ENCODE results near the gene PRKN. TPM values are rescaled to one million over a fixed set of nuclear protein-coding genes. Genes with fewer than 3 reads are reported as not detected.

PRKN gene
- total and polyA plus RNA-seq, 9 of the 15 experiments (the other 6 are each of a cell fraction or from before 2014, with no cell fraction given), result 0.03 to 0.96 (median 0.15) TPM; not detected in 2

- H3K27ac ChIP-seq (ENCODE audit: extremely low read depth, low read depth, low read length), result no peak overlapping the region
- under 1% methylated on average over 7 of the region's 7 CpGs for WGBS (ENCODE audit: insufficient coverage, low coverage, missing lambda C conversion rate)
- H3K4me2 ChIP-seq (ENCODE audit: insufficient read depth, low read length), result no peak overlapping the region
- intact Hi-C loops (cut with micrococcal nuclease) (no loop called here), in situ Hi-C loops (cut with MboI) (no loop called here)
- H3K4me1 ChIP-seq (replicated peaks in 1 of 2; ENCODE audit: control insufficient read depth in 2 of 2, insufficient read depth in 2 of 2, low read length in 2 of 2), result no peaks in the 10 kb centered on the region
- no peak overlapping the region for H3K9ac ChIP-seq (ENCODE audit: insufficient read depth in 1 of 2, low read depth in 2 of 2, low read length in 2 of 2)
- H3K79me2 ChIP-seq (ENCODE audit: control insufficient read depth, insufficient read depth, low read length), result no peaks in the 10 kb centered on the region
- no peaks in the 10 kb centered on the region for H3K9me1 ChIP-seq (ENCODE audit: control insufficient read depth, insufficient read depth, low read length)
- no peak overlapping the region for H3K4me3 ChIP-seq
- FAIRE-seq (no peak), DNase-seq (ENCODE audit: extremely low read depth in 1 of 4, low spot score in 3 of 4) (no peak), ATAC-seq (no peak)
- no TSS peak for BruUV-seq (replicated peaks)
- H3K9me3 ChIP-seq (replicated peaks; ENCODE audit: control insufficient read depth, insufficient read depth, low read depth, low read length), result no peaks in the 10 kb centered on the region
- ChIA-PET CTCF (ENCODE audit: low intra/inter-chr PET ratio) (no interaction called here), POLR2A (interaction anchor here (0.6 kb wide), 1 partner anchor 10 kb away, joined by 3 read pairs; no protein-coding TSS in a partner anchor)
- H3K36me3 ChIP-seq (ENCODE audit: control insufficient read depth, insufficient read depth, low read length), result no peaks in the 10 kb centered on the region
- H3K27me3 ChIP-seq (ENCODE audit: control insufficient read depth in 2 of 2, insufficient read depth in 2 of 2, low read length in 2 of 2), result peaks cover 0 to 2% of the 10 kb centered on the region in 2 experiments; a peak in 1 of 5 replicates
- H4K20me1 ChIP-seq (replicated peaks; ENCODE audit: control insufficient read depth, insufficient read depth, low read length), result no peaks in the 10 kb centered on the region
- H2AFZ ChIP-seq (ENCODE audit: low read depth, low read length), result no peak overlapping the region
- TF ChIP-seq PHF8 (IDR thresholded peaks at IDR 0.05; ENCODE audit: borderline replicate concordance, low read length) (no peak), TCF15 (CRISPR knock-in tag; IDR thresholded peaks at IDR 0.05) (no peak)
- TF ChIP-seq, protein P1, sequence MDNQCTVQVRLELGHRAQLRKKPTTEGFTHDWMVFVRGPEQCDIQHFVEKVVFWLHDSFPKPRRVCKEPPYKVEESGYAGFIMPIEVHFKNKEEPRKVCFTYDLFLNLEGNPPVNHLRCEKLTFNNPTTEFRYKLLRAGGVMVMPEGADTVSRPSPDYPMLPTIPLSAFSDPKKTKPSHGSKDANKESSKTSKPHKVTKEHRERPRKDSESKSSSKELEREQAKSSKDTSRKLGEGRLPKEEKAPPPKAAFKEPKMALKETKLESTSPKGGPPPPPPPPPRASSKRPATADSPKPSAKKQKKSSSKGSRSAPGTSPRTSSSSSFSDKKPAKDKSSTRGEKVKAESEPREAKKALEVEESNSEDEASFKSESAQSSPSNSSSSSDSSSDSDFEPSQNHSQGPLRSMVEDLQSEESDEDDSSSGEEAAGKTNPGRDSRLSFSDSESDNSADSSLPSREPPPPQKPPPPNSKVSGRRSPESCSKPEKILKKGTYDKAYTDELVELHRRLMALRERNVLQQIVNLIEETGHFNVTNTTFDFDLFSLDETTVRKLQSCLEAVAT (IDR thresholded peaks at IDR 0.05), result no peak
Observed at GRCh38 chr6:161494566-161494965, 1233.0 kb downstream of the PRKN start.
